GM06990 (cell line): ENCODE data around the gene LZIC.

Experiments
- DNase-seq: peaks from one replicate; pipeline ENCODE4 v3.0.0-alpha.2; 2011; ENCODE audit not compliant: insufficient read length; ENCODE audit errors: extremely low read depth
- H3K27me3 ChIP-seq: replicated peaks from 2 replicates; pipeline ENCODE4 v1.6.0; 2011; ENCODE audit warnings: low read length; ENCODE audit not compliant: control insufficient read depth, insufficient read depth
- H3K36me3 ChIP-seq: 2 replicates; pipeline ENCODE4 v1.5.1; 2011; ENCODE audit warnings: low read length; ENCODE audit not compliant: control insufficient read depth, insufficient read depth
- H3K4me3 ChIP-seq: replicated peaks from 2 replicates; pipeline ENCODE4 v1.5.1; 2011; ENCODE audit warnings: low read depth, mild to moderate bottlenecking, control low read depth, low read length
- TF ChIP-seq, protein P1 (sequence below): IDR thresholded peaks from 2 replicates; pipeline ENCODE4 v1.5.1; 2011; ENCODE audit warnings: low read length, control low read depth, mild to moderate bottlenecking, inconsistent platforms; ENCODE audit not compliant: insufficient read depth, poor library complexity, severe bottlenecking

The LZIC gene

DNA sequence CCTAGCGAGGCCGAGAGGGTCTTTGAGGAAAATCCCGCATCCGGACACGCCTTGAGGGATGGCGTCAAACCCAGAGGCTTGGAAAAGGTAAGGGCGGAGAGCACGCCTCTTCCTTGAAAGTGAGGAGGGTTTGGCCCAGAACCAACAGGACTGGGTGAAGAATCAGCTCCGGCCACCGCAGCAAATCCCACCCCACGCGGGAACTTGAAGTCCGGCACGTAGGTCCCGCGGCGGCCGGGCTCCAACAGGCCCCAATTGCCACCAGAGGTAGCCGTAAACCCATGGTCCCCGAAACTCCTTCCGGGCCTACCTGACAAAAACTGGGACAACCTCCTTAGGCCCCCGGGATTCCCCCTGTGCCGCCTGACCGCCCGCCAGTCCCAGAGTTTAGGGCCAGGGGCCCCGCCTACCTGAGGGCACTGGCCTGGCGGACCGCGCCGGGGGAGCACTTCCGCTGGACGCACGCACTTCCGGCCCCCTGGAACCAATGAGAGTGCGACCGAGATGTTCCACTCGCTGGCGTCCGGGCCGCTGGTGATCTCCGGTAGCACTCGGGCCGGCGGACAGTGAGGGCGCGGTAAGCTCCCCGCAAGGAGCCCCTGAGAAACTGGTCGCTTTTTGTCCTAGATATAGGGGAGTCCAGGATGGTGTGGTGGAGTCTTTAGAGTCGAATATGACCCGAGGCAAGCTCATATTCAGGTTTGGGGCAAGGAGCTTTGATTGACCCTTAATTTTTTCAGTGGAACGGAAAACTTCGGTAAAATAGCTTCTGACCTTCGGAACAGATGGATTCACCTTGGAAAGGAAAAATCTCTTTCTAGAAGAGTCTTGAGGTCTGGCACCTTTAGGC is at the start of gene LZIC, which contains the start of gene NMNAT1:
LZIC (minus strand) TSS at position 453 of the 850 bp plus-strand sequence. CDS start 6,772 bp downstream, outside the sequence.
NMNAT1 (plus strand) TSS at position 537 of the 850 bp plus-strand sequence. CDS start 28,599 bp downstream, outside the sequence.
- TF ChIP-seq, protein P1, sequence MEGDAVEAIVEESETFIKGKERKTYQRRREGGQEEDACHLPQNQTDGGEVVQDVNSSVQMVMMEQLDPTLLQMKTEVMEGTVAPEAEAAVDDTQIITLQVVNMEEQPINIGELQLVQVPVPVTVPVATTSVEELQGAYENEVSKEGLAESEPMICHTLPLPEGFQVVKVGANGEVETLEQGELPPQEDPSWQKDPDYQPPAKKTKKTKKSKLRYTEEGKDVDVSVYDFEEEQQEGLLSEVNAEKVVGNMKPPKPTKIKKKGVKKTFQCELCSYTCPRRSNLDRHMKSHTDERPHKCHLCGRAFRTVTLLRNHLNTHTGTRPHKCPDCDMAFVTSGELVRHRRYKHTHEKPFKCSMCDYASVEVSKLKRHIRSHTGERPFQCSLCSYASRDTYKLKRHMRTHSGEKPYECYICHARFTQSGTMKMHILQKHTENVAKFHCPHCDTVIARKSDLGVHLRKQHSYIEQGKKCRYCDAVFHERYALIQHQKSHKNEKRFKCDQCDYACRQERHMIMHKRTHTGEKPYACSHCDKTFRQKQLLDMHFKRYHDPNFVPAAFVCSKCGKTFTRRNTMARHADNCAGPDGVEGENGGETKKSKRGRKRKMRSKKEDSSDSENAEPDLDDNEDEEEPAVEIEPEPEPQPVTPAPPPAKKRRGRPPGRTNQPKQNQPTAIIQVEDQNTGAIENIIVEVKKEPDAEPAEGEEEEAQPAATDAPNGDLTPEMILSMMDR: no peak
- peak; percentile 97 for DNase-seq

GRCh38 chr1:9992910-9993309 is 49.7 kb upstream of the LZIC start:
- H3K36me3 ChIP-seq: no peaks in the 10 kb centered on the region
- no peak overlapping the region for H3K4me3 ChIP-seq
- H3K27me3 ChIP-seq: no peaks in the 10 kb centered on the region
- no peak for DNase-seq
- TF ChIP-seq, protein P1: no peak

More for the DNA sequence above, at the start of gene LZIC, which contains the start of gene NMNAT1:
- no peaks in the 10 kb centered on the region; the same call in none of the 2 replicates for H3K36me3 ChIP-seq
- H3K27me3 ChIP-seq: no peaks in the 10 kb centered on the region
- peak within 1 kb of the TSS; percentile 72 for H3K4me3 ChIP-seq

- Histone ChIP-seq H3K36me3 (no peaks in the 10 kb centered on the region), H3K27me3 (no peaks in the 10 kb centered on the region), H3K4me3 (no peak overlapping the region)
- no peak for DNase-seq
- TF ChIP-seq, protein P1: no peak
Measured at GRCh38 chr1:9990944-9991343, 47.8 kb upstream of the LZIC start.

DNA sequence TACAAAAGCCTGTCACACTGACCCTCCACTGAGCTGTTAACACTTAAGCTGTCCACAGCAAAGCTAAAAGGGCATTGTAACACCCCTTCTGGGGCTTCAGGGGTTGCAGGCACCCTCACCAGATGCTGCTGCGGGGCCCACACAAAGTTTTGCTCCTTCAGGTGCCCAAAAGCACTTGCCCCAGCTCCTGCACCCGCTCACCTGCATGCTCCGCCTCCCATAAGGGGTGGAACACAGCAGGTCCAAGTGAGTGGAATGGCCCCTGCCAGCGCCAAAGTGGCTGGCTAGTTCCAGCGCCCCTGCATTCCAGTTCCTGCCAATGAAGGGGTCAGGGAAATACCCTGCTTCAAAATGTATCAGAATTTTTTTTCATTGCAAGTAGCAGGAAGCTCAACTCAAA is 46.6 kb upstream of the LZIC start:
- no peak for DNase-seq
- Histone ChIP-seq H3K36me3 (no peaks in the 10 kb centered on the region; the same call in 1 of the 2 replicates), H3K4me3 (no peak overlapping the region), H3K27me3 (no peaks in the 10 kb centered on the region)
- TF ChIP-seq, protein P1: no peak

GRCh38 chr1:9985001-9985400 is 41.8 kb upstream of the LZIC start:
- TF ChIP-seq, protein P1: no peak
- no peak for DNase-seq
- H3K27me3 ChIP-seq: no peaks in the 10 kb centered on the region
- H3K36me3 ChIP-seq: peaks cover 2% of the 10 kb centered on the region
- no peak overlapping the region for H3K4me3 ChIP-seq

DNA sequence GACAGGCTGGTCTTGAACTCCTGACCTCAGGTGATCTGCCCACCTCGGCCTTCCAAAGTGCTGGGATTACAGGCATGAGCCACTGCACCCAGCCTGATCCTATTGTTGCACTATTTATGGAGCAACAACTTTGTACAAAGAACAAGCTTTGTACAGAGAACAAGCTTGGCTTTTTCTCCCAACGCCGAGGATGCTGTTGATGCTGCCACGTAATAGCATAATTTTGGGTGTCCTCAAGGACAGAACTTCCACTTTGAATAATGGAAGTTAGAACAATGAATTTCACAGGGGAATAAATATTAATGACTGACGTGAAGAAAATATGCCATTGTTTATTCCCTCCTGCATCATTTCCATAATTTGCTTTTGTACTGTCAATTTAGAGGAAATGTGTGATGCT is 41.1 kb upstream of the LZIC start:
- DNase-seq: no peak
- TF ChIP-seq, protein P1: no peak
- Histone ChIP-seq H3K4me3 (no peak overlapping the region), H3K36me3 (peaks cover 2% of the 10 kb centered on the region), H3K27me3 (no peaks in the 10 kb centered on the region)
